Activated CD4-positive, alpha-beta T cell treated with anti-CD3 and anti-CD28 coated beads, Interleukin-2, amount 10 ng/mL, durations not matched to agents 24 days and 14 days (primary cell): Measurements from ENCODE around the gene FAM72D. TPM values are rescaled to one million over a fixed set of nuclear protein-coding genes. Genes with fewer than 3 reads are reported as not detected.
"Not testable (repeated sequence)": the region's sequence is repeated elsewhere in the genome, so short reads cannot be mapped to it uniquely, and the experiment has no call there.

ENCODE experiments used
- DNase-seq: peaks from one replicate; pipeline ENCODE4 v3.0.0; 2022
- H3K27ac Mint-ChIP-seq: one replicate; pipeline ENCODE4 v1.8.0; 2022; ENCODE audit warnings: mild to moderate bottlenecking, mixed read lengths
- H3K27me3 Mint-ChIP-seq: one replicate; pipeline ENCODE4 v1.8.0; 2022; ENCODE audit warnings: mixed read lengths
- H3K36me3 Mint-ChIP-seq: one replicate; pipeline ENCODE4 v1.8.0; 2022; ENCODE audit warnings: low read depth, mild to moderate bottlenecking, mixed read lengths
- H3K4me1 Mint-ChIP-seq: one replicate; pipeline ENCODE4 v1.8.0; 2021; ENCODE audit warnings: mixed read lengths
- H3K4me3 Mint-ChIP-seq: one replicate; pipeline ENCODE4 v1.8.0; 2022; ENCODE audit warnings: mild to moderate bottlenecking, moderate library complexity, mixed read lengths
- H3K9me3 Mint-ChIP-seq: one replicate; pipeline ENCODE4 v1.8.0; 2021; ENCODE audit warnings: mixed read lengths
- intact Hi-C: fragments of 100-400 bp; cut with micrococcal nuclease; formaldehyde crosslinking; loops from one replicate; pipeline ENCODE4 v1.15.1; 2023
- total RNA-seq: library from RNA; stranded (reverse); gene quantifications from 2 replicates; pipeline ENCODE4 v1.2.3, GENCODE V29; 2022

FAM72D gene
- total RNA-seq, 1 donor from 2014 or later, result 8.0 TPM

DNA sequence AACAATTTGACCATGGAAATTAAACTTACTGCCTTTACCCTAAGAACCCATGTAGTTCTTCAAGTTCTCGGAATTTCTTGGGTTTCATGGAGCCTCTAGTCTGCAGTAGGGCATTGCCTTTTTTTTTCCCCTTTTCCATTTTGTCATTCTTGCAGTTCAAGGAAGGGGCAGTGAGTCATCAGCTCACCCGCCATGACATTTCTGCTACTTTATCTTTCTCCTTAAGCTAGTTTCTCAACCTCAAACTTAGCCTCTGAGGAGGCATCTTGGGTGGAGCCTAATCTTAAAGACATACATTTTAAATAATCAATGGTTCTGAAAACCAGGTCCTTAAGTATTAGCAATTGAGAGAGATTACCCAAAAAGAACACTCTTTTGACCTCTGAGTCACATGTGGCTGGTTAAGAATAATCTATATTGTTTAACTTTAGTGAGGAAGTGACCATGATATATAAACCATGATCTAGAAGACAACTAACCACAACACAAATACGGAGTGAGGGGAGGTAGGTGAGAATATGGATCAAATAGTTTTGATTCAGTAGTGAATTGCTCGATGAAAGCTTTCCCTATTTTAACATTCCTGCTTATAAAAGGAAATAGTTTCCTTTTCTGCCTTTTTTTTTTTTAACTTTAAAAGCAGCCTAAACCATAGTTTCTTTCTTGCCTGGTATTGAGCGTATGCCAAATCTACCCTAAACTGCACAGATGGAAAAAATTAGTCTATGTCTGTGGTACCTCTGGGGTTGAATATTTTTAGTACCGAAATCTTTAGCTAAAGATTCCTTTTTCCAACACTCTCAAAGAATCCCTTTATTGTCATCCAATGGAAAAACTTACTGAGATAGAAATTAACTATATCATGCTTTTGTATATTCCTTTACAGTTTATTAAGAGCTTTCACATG is 20.1 kb downstream of the FAM72D start:
- H3K4me3 Mint-ChIP-seq, intact Hi-C loops, H3K36me3 Mint-ChIP-seq: not testable (repeated sequence)

DNA sequence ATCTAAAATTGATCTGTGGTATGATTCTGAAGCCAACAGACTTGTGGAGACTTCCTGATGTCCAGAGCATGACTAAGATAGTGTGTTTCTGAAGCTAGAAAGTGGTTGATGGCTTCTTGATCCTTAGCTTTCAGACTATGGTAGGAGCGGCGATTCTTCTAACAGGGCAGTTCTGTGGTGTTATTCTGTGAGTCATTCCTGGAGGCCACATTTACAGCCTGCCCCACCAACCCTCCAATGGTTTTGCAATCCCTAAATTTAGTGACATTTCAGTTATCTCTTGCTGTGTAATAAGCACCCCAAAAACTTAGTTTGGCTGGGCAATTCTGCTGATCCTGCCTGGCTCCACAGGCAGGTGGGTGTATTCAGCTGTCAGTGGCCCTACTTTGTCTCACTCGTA is 24.1 kb downstream of the FAM72D start:
- not testable (repeated sequence) for H3K27ac Mint-ChIP-seq, H3K9me3 Mint-ChIP-seq

More for the DNA sequence above, 20.1 kb downstream of the FAM72D start:
- not testable (repeated sequence) for H3K27ac Mint-ChIP-seq, H3K9me3 Mint-ChIP-seq, H3K27me3 Mint-ChIP-seq, H3K4me1 Mint-ChIP-seq, DNase-seq

DNA sequence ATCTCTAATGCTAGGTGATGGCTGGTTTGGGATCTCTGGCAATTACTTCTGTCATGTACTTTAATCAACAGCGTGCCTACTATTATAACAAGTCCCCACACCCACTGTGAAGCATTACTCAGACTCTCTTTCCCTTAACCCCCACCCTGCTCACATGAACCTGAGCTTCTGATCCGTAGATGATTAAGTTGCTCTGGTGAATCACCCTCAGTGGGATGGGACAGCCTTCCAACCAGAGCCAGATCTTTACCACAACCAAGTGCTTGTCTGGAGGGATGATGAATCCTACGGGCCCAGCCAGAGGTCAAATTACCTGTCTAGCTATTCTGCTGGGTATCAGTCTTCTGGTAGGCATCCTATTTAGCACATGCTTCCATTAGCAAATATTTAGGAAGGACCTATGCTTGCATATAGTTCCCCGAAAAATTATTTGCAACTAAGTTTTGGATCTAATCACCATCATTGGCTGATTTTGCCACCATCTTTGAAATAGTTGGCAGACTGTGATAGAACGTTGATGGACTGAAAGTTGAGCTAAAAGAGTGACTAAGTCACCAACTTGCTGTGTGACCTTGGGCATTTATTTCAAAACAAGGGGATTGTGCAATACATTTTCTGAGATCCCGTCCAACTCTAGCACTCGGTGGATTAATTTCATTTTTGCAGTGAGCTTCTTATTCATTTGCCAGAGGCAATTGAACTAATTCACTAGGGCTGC is 26.7 kb downstream of the FAM72D start:
- DNase-seq, H3K4me3 Mint-ChIP-seq, H3K4me1 Mint-ChIP-seq, H3K27me3 Mint-ChIP-seq, H3K27ac Mint-ChIP-seq, H3K36me3 Mint-ChIP-seq, intact Hi-C loops, H3K9me3 Mint-ChIP-seq: not testable (repeated sequence)

More for the DNA sequence above, 24.1 kb downstream of the FAM72D start:
- DNase-seq, H3K27me3 Mint-ChIP-seq, intact Hi-C loops, H3K36me3 Mint-ChIP-seq, H3K4me1 Mint-ChIP-seq, H3K4me3 Mint-ChIP-seq: not testable (repeated sequence)

GRCh38 chr1:145123062-145123395 is 27.3 kb downstream of the FAM72D start:
- H3K4me1 Mint-ChIP-seq, H3K4me3 Mint-ChIP-seq, H3K27me3 Mint-ChIP-seq, DNase-seq, H3K27ac Mint-ChIP-seq, H3K9me3 Mint-ChIP-seq, intact Hi-C loops, H3K36me3 Mint-ChIP-seq: not testable (repeated sequence)

DNA sequence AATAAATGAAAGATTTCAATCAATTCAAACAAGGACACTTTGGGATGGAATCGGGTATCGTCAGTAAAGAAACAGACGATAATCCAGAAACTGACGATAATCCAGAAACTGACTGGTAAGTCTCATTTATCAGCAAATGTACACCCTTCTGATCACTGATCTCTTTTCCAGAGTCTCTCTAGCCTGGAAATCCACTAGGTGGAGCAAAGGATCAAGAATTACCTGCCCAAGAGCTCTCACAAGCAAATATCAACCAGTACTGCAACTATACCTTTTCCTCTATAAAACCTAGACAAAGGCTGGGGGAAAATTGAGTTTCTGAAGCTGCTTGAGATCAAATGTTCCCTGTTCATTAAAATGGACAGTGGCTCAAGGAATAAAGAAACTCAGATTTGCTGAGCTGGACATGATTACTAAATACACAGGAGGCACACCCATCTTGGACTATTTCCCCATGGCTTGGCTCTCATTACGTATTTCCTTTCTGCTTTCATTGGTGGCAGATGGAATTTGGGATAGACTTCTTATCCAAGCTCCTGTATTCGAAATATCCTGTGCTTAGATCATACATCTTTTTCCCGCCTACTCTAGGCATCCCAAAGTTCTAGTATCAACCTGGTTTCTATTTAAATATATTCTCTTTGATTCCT is 28.3 kb downstream of the FAM72D start:
- H3K27me3 Mint-ChIP-seq, intact Hi-C loops, H3K4me1 Mint-ChIP-seq, H3K27ac Mint-ChIP-seq, DNase-seq, H3K4me3 Mint-ChIP-seq, H3K36me3 Mint-ChIP-seq, H3K9me3 Mint-ChIP-seq: not testable (repeated sequence)

- H3K4me1 Mint-ChIP-seq, intact Hi-C loops, H3K36me3 Mint-ChIP-seq, H3K9me3 Mint-ChIP-seq, H3K27ac Mint-ChIP-seq, H3K4me3 Mint-ChIP-seq, H3K27me3 Mint-ChIP-seq, DNase-seq: not testable (repeated sequence)
Measured at GRCh38 chr1:145125112-145125511, 29.3 kb downstream of the FAM72D start.

DNA sequence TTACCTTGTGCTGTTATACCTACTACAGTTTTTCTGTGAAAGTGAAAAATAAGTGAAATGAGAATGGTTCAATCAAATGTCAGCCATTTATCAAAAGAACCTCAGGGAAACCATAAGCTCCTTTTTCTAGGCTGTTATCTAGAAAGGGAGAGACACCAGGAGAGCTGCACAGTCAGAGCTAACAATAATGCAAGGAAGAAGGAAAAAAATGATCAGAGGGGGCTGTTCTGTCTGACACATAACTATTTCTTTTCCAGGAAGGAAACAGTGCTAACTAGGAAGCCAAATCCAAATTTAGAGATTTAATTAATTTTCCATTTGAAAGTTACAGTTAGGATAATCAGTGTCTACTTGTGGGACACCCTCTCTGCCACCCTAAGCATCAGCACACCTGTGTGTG is 31.4 kb downstream of the FAM72D start:
- H3K27ac Mint-ChIP-seq, intact Hi-C loops, H3K4me1 Mint-ChIP-seq, H3K36me3 Mint-ChIP-seq, H3K4me3 Mint-ChIP-seq, H3K9me3 Mint-ChIP-seq, H3K27me3 Mint-ChIP-seq, DNase-seq: not testable (repeated sequence)

DNA sequence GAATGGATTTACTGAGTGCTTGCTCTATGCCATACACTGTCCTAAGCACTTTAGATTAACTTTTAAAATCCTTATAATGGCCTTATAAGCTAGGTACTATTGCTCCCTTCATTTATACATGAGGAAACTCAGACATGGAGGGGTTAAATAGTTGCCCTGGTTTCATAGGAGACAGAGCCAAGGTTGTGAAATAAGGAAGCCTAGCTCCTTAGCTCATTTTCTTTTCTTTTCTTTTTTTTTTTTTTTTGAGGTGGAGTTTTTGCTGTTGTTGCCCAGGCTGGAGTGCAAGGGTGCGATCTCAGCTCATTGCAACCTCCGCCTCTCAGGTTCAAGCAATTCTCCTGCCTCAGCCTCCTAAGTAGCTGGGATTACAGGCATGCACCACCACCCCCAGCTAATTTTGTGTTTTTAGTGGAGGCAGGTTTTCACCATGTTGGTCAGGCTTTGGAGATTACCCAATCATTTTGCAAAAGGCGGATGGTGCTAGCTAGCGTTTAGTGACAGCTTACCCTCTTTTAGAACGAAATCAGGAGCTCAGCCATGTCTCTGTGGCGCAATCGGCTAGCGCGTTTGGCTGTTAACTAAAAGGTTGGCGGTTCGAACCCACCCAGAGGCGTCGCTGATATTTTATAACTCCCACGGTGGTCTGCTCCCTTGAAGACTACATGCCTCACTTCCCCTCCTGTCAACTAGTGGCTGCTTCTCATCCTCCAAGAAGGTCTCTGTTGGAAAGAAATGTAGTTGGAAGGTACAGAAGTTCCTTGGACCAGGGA is 33.1 kb downstream of the FAM72D start:
- H3K27me3 Mint-ChIP-seq, H3K27ac Mint-ChIP-seq, DNase-seq, H3K36me3 Mint-ChIP-seq, intact Hi-C loops, H3K9me3 Mint-ChIP-seq, H3K4me3 Mint-ChIP-seq, H3K4me1 Mint-ChIP-seq: not testable (repeated sequence)

GRCh38 chr1:145134476-145134875 is 38.7 kb downstream of the FAM72D start:
- H3K36me3 Mint-ChIP-seq, H3K4me3 Mint-ChIP-seq, H3K9me3 Mint-ChIP-seq, H3K27me3 Mint-ChIP-seq, H3K4me1 Mint-ChIP-seq, DNase-seq, intact Hi-C loops, H3K27ac Mint-ChIP-seq: not testable (repeated sequence)

DNA sequence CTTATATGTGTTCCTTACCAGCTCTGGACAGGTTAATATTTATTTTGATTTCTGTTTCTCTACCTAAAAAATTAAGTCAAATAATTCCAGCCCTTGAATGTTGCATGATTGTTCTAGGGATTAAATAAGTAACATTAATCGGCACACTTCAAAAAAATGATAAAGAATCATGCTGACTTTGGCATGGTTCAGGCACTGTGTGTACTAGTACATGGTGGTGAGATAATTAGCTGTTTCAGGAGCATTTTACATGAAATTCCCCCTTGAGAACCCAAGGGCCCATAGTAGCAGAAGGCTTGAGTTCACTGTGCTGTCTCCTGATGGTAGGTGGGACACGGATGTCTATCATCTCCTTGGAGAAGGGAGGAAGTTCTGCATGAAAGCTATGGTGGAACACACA is 44.8 kb downstream of the FAM72D start:
- H3K4me3 Mint-ChIP-seq, H3K27me3 Mint-ChIP-seq, H3K27ac Mint-ChIP-seq, H3K4me1 Mint-ChIP-seq, H3K9me3 Mint-ChIP-seq, DNase-seq, intact Hi-C loops, H3K36me3 Mint-ChIP-seq: not testable (repeated sequence)

GRCh38 chr1:145144264-145144913 is 48.6 kb downstream of the FAM72D start:
- DNase-seq, H3K36me3 Mint-ChIP-seq, H3K4me1 Mint-ChIP-seq, H3K4me3 Mint-ChIP-seq, H3K9me3 Mint-ChIP-seq, intact Hi-C loops, H3K27ac Mint-ChIP-seq, H3K27me3 Mint-ChIP-seq: not testable (repeated sequence)

DNA sequence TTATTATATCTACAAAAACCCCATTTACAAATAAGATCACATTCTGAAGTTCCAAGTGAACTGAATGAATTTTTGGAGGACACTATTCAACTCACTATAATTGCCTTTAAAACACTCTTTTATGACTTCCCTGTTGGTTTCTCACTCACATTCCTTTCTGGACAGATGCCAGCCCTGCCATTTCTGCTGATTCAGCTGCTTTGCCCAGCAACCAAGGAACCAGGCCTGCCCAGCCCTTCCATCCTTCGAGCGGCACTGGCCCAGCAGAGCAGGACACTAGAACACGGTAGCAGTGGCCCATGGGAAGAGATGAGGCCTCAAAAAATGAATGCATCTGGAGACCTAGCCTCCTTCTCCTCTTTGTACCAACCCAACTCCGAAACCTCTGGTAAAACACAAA is 50.5 kb downstream of the FAM72D start:
- H3K4me1 Mint-ChIP-seq, intact Hi-C loops, H3K9me3 Mint-ChIP-seq: not testable (repeated sequence)

DNA sequence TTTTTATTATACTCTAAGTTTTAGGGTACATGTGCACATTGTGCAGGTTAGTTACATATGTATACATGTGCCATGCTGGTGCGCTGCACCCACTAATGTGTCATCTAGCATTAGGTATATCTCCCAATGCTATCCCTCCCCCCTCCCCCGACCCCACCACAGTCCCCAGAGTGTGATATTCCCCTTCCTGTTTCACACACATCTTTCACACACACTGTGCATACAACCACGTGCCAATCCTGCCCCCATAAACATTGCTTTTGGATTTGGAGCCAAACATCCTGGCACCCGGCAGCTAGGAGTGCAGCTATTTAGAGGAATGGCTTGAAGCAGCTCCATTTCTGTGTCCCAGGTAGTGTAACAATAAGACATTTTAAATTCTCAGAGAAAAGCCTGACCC is 51.4 kb downstream of the FAM72D start:
- H3K9me3 Mint-ChIP-seq, H3K27me3 Mint-ChIP-seq, H3K4me1 Mint-ChIP-seq, H3K36me3 Mint-ChIP-seq, intact Hi-C loops, H3K4me3 Mint-ChIP-seq, DNase-seq, H3K27ac Mint-ChIP-seq: not testable (repeated sequence)

More for the DNA sequence above, 50.5 kb downstream of the FAM72D start:
- H3K27me3 Mint-ChIP-seq, DNase-seq, H3K27ac Mint-ChIP-seq, H3K4me3 Mint-ChIP-seq, H3K36me3 Mint-ChIP-seq: not testable (repeated sequence)
